Urinary bladder (tissue), 4 donors: ENCODE results near the gene FSTL4. TPM values are rescaled to one million over a fixed set of nuclear protein-coding genes. Genes with fewer than 3 reads are reported as not detected.

Experiments
- DNase-seq: peaks from one replicate; pipeline ENCODE4 v3.0.0-alpha.2; 2015; ENCODE audit errors: extremely low spot score
- H3K27ac ChIP-seq: one replicate; pipeline ENCODE4 v1.5.1; 2013; ENCODE audit warnings: low read depth, mild to moderate bottlenecking, moderate library complexity
- H3K36me3 ChIP-seq: one replicate; pipeline ENCODE4 v1.6.1; 2013; ENCODE audit warnings: mild to moderate bottlenecking, moderate library complexity; ENCODE audit not compliant: insufficient read depth
- H3K4me1 ChIP-seq: one replicate; pipeline ENCODE4 v1.6.1; 2013; ENCODE audit warnings: mild to moderate bottlenecking, moderate library complexity; ENCODE audit not compliant: insufficient read depth
- H3K4me3 ChIP-seq: one replicate; pipeline ENCODE4 v1.5.1; 2013; ENCODE audit warnings: low read depth, low read length
- WGBS: extraction: QIAGEN DNeasy Blood & Tissue Kit; methylation state at CpG from one replicate; pipeline ENCODE4 v1.1.7; 2013; 5-methylcytosine and 5-hydroxymethylcytosine counted together
- polyA plus RNA-seq: library from polyadenylated mRNA; stranded (reverse); fragments of 200-250 nt; gene quantifications from one replicate; pipeline ENCODE4 v1.2.3, GENCODE V29; 2013
- total RNA-seq: library from RNA; depleted of rRNA; stranded (reverse); fragments of >200 nt; gene quantifications from one replicate; pipeline ENCODE4 v1.2.3, GENCODE V29; 2014
- donor health status: healthy with polysubstance abuse.
- donor health status: healthy.

Gene FSTL4
- total and polyA plus RNA-seq, 2 donors = 4.0 to 7.5 TPM

GRCh38 chr5:133510634-133511262 is 101.6 kb downstream of the FSTL4 start:
- DNase-seq = no peak
- Histone ChIP-seq H3K36me3 (no peaks in the 10 kb centered on the region), H3K27ac (no peak overlapping the region), H3K4me1 (no peaks in the 10 kb centered on the region), H3K4me3 (no peak overlapping the region)
- 94% methylated on average over 11 of the region's 11 CpGs for WGBS

GRCh38 chr5:133509742-133510079 is 102.6 kb downstream of the FSTL4 start:
- Histone ChIP-seq H3K27ac (no peak overlapping the region), H3K36me3 (no peaks in the 10 kb centered on the region), H3K4me1 (no peaks in the 10 kb centered on the region), H3K4me3 (no peak overlapping the region)
- no peak for DNase-seq
- WGBS = 74% methylated on average over 4 of the region's 4 CpGs

GRCh38 chr5:133508845-133509741 is 103.2 kb downstream of the FSTL4 start:
- Histone ChIP-seq H3K4me1 (no peaks in the 10 kb centered on the region), H3K4me3 (no peak overlapping the region), H3K36me3 (no peaks in the 10 kb centered on the region), H3K27ac (no peak overlapping the region)
- no peak for DNase-seq
- 87% methylated on average over 3 of the region's 3 CpGs for WGBS

GRCh38 chr5:133508331-133508730 is 104.0 kb downstream of the FSTL4 start:
- WGBS = 68% methylated on average over 5 of the region's 5 CpGs

GRCh38 chr5:133506181-133506580 is 106.2 kb downstream of the FSTL4 start:
- Histone ChIP-seq H3K36me3 (no peaks in the 10 kb centered on the region), H3K4me1 (no peaks in the 10 kb centered on the region), H3K27ac (no peak overlapping the region), H3K4me3 (no peak overlapping the region)
- no peak for DNase-seq
- 67% methylated on average over 5 of the region's 5 CpGs for WGBS

More at GRCh38 chr5:133508331-133508730, 104.0 kb downstream of the FSTL4 start:
- no peak overlapping the region for H3K27ac ChIP-seq
- H3K36me3 ChIP-seq = no peaks in the 10 kb centered on the region
- H3K4me3 ChIP-seq = no peak overlapping the region
- no peaks in the 10 kb centered on the region for H3K4me1 ChIP-seq
- no peak for DNase-seq

- no peak for DNase-seq
- Histone ChIP-seq H3K36me3 (no peaks in the 10 kb centered on the region), H3K4me1 (no peaks in the 10 kb centered on the region), H3K27ac (no peak overlapping the region), H3K4me3 (no peak overlapping the region)
- 89% methylated on average over 1 of the region's 1 CpG for WGBS
These were observed 108.8 kb downstream of the FSTL4 start for GRCh38 chr5:133503511-133503910.

- DNase-seq = no peak
- H3K4me1 ChIP-seq = no peaks in the 10 kb centered on the region
- no peak overlapping the region for H3K4me3 ChIP-seq
- no peaks in the 10 kb centered on the region for H3K36me3 ChIP-seq
- WGBS = 82% methylated on average over 5 of the region's 5 CpGs
- no peak overlapping the region for H3K27ac ChIP-seq
These were observed 112.4 kb downstream of the FSTL4 start for GRCh38 chr5:133499895-133500294.

GRCh38 chr5:133497608-133498348 is 114.6 kb downstream of the FSTL4 start:
- Histone ChIP-seq H3K4me3 (no peak overlapping the region), H3K36me3 (no peaks in the 10 kb centered on the region), H3K4me1 (no peaks in the 10 kb centered on the region), H3K27ac (no peak overlapping the region)
- no peak for DNase-seq
- WGBS = 87% methylated on average over 6 of the region's 6 CpGs

- no peak for DNase-seq
- Histone ChIP-seq H3K4me1 (no peaks in the 10 kb centered on the region), H3K36me3 (no peaks in the 10 kb centered on the region), H3K27ac (no peak overlapping the region), H3K4me3 (no peak overlapping the region)
- 88% methylated on average over 7 of the region's 7 CpGs for WGBS
These were observed 115.7 kb downstream of the FSTL4 start for GRCh38 chr5:133496631-133497030.

- Histone ChIP-seq H3K27ac (no peak overlapping the region), H3K4me3 (no peak overlapping the region), H3K4me1 (no peaks in the 10 kb centered on the region), H3K36me3 (no peaks in the 10 kb centered on the region)
- WGBS = 59% methylated on average over 8 of the region's 8 CpGs
- no peak for DNase-seq
These were observed 117.5 kb downstream of the FSTL4 start for GRCh38 chr5:133494923-133495246.

GRCh38 chr5:133494232-133494922 is 118.0 kb downstream of the FSTL4 start:
- Histone ChIP-seq H3K27ac (no peak overlapping the region), H3K4me3 (no peak overlapping the region), H3K4me1 (no peaks in the 10 kb centered on the region), H3K36me3 (no peaks in the 10 kb centered on the region)
- no peak for DNase-seq
- WGBS = 70% methylated on average over 6 of the region's 6 CpGs

GRCh38 chr5:133489632-133490031 is 122.7 kb downstream of the FSTL4 start:
- Histone ChIP-seq H3K4me1 (no peaks in the 10 kb centered on the region), H3K36me3 (no peaks in the 10 kb centered on the region), H3K27ac (no peak overlapping the region), H3K4me3 (no peak overlapping the region)
- DNase-seq = no peak
- WGBS = 56% methylated on average over 1 of the region's 1 CpG

GRCh38 chr5:133487093-133487492 is 125.2 kb downstream of the FSTL4 start:
- H3K4me3 ChIP-seq = no peak overlapping the region
- no peak overlapping the region for H3K27ac ChIP-seq
- no peaks in the 10 kb centered on the region for H3K4me1 ChIP-seq
- 77% methylated on average over 4 of the region's 4 CpGs for WGBS
- no peaks in the 10 kb centered on the region for H3K36me3 ChIP-seq
- DNase-seq = no peak
